GM12878 (cell line): ENCODE data around the gene ETS1. TPM values are rescaled to one million over a fixed set of nuclear protein-coding genes. Genes with fewer than 3 reads are reported as not detected.
A peak's percentile ranks its signal among the peaks of the same experiment; 100 is the strongest.

ENCODE experiments used
- ATAC-seq: fragments of 200-7000 bp; cut with Tn5 transposase; 3 replicates; pipeline ENCODE4 v1.9.1; 2020; ENCODE audit warnings: mild to moderate bottlenecking, moderate library complexity
- BruUV-seq: library from RNA; stranded (reverse); fragments of 400-500 nt; replicated peaks from 2 replicates; lab custom pipeline; 2021; lab: Mats Ljungman, UMichigan
- CTCF ChIA-PET: fragments of 300-600 bp; sonication (Branson Sonifier 250); formaldehyde crosslinking; extraction: SDS; loops from one replicate; lab custom pipeline; 2021; ENCODE audit warnings: inconsistent platforms; lab: Yijun Ruan, JAX
- POLR2A ChIA-PET: fragments of 350-600 bp; formaldehyde crosslinking; extraction: SDS; loops from one replicate; lab custom pipeline; 2021; ENCODE audit warnings: inconsistent platforms; lab: Charles Lee
- RAD21 ChIA-PET: fragments of 300-600 bp; sonication (Branson Sonifier 250); formaldehyde crosslinking; loops from one replicate; lab custom pipeline; 2023; ENCODE audit warnings: antibody characterized with exemption; ENCODE audit not compliant: unreplicated experiment; lab: Charles Lee
- SMC1A ChIA-PET: fragments of 300-600 bp; sonication (Branson Sonifier 250); formaldehyde crosslinking; loops from one replicate; lab custom pipeline; 2023; ENCODE audit not compliant: unreplicated experiment, uncharacterized antibody; lab: Charles Lee
- DNase-seq: peaks from one replicate; pipeline ENCODE4 v3.0.0-alpha.2; 2011; ENCODE audit warnings: low read depth, low spot score
- FAIRE-seq: peaks from 3 replicates; lab custom pipeline; 2011; peaks lifted over from hg19 to GRCh38; lab: Jason Lieb, UNC
- H2AFZ ChIP-seq: 2 replicates; pipeline ENCODE4 v1.6.0; 2011; ENCODE audit warnings: low read depth, low read length, control low read depth; ENCODE audit not compliant: control insufficient read depth
- H3K27ac ChIP-seq: 2 replicates; pipeline ENCODE4 v1.5.1; 2011; ENCODE audit warnings: control low read depth; ENCODE audit not compliant: control insufficient read depth, insufficient read depth
- H3K27me3 ChIP-seq, 2 experiments: replicated peaks in 1 of 2; 2 replicates each; pipeline versions ENCODE4 v1.6.0 to v1.6.1; 2011; ENCODE audit warnings: low read length in 1 of 2; ENCODE audit not compliant: control insufficient read depth in 2 of 2, insufficient read depth in 2 of 2
- H3K36me3 ChIP-seq, 2 experiments: 2 replicates each; pipeline ENCODE4 v1.5.1; 2011; ENCODE audit warnings: low read length in 1 of 2; ENCODE audit not compliant: control insufficient read depth in 2 of 2, insufficient read depth in 2 of 2
- H3K4me1 ChIP-seq: 2 replicates; pipeline ENCODE4 v1.6.1; 2011; ENCODE audit warnings: mild to moderate bottlenecking, low read length, moderate library complexity, mixed read lengths; ENCODE audit not compliant: control insufficient read depth, insufficient read depth
- H3K4me2 ChIP-seq: 2 replicates; pipeline ENCODE4 v1.6.0; 2011; ENCODE audit warnings: control low read depth; ENCODE audit not compliant: control insufficient read depth, insufficient read depth
- H3K4me3 ChIP-seq: fragments of 200-600 bp; sonication (generic); 2 replicates; pipeline ENCODE4 v1.5.1; 2016
- H3K79me2 ChIP-seq: 2 replicates; pipeline ENCODE4 v1.6.0; 2011; ENCODE audit warnings: low read length; ENCODE audit not compliant: control insufficient read depth, insufficient read depth
- H3K9ac ChIP-seq: 2 replicates; pipeline ENCODE4 v1.8.0; 2011; ENCODE audit warnings: low read length, control low read depth, mixed read lengths; ENCODE audit not compliant: control insufficient read depth, insufficient read depth
- H3K9me3 ChIP-seq: replicated peaks from 3 replicates; pipeline ENCODE4 v1.5.1; 2011; ENCODE audit warnings: mild to moderate bottlenecking, low read length; ENCODE audit not compliant: control insufficient read depth, insufficient read depth
- H4K20me1 ChIP-seq: 2 replicates; pipeline ENCODE4 v1.6.0; 2011; ENCODE audit not compliant: control insufficient read depth, insufficient read depth
- CHD1 ChIP-seq: IDR thresholded peaks from 2 replicates; pipeline ENCODE4 v1.6.1; 2012; ENCODE audit warnings: low read depth, low read length, improper control_type of control experiment
- CTCF ChIP-seq, 3 experiments: IDR thresholded peaks in 2 of 3; conservative IDR thresholded peaks in 1 of 3; 2 replicates each; pipeline ENCODE4 v1.5.1; 2011; ENCODE audit warnings: low read depth in 3 of 3, low read length in 3 of 3, mild to moderate bottlenecking in 3 of 3, control low read depth in 2 of 3, moderate library complexity in 2 of 3, inconsistent platforms in 1 of 3, mixed read lengths in 1 of 3; ENCODE audit not compliant: control insufficient read depth in 2 of 3, insufficient read depth in 1 of 3; ENCODE audit errors: extremely low read depth in 1 of 3
- EP300 ChIP-seq, 2 experiments: fragments of 150-350 bp in 1 of 2; IDR thresholded peaks; 2 replicates each; pipeline ENCODE4 v1.6.1; 2011 to 2012; ENCODE audit warnings: low read depth in 2 of 2, low read length in 2 of 2, borderline replicate concordance in 1 of 2, improper control_type of control experiment in 1 of 2, inconsistent platforms in 1 of 2; ENCODE audit not compliant: control insufficient read depth in 1 of 2
- HDGF ChIP-seq: fragments of 450-650 bp; IDR thresholded peaks from 2 replicates; pipeline ENCODE4 v1.6.1; 2016; ENCODE audit warnings: antibody characterized with exemption
- NR2F1 ChIP-seq: fragments of 450-650 bp; conservative IDR thresholded peaks from 2 replicates; pipeline ENCODE4 v1.6.1; 2017; ENCODE audit warnings: mild to moderate bottlenecking
- RAD21 ChIP-seq: IDR thresholded peaks from 2 replicates; pipeline ENCODE4 v1.6.1; 2011; ENCODE audit warnings: mild to moderate bottlenecking, low read depth, low read length, moderate library complexity; ENCODE audit not compliant: insufficient read depth
- SMC3 ChIP-seq: IDR thresholded peaks from 2 replicates; pipeline ENCODE4 v1.6.1; 2011; ENCODE audit warnings: low read length, improper control_type of control experiment, borderline replicate concordance
- TARDBP ChIP-seq: IDR thresholded peaks from 2 replicates; pipeline ENCODE4 v1.6.1; 2016; ENCODE audit warnings: borderline replicate concordance
- USF2 ChIP-seq: IDR thresholded peaks from 2 replicates; pipeline ENCODE4 v1.6.1; 2011; ENCODE audit warnings: low read depth, low read length, improper control_type of control experiment, borderline replicate concordance
- WGBS: methylation state at CpG from one replicate; pipeline ENCODE4 v1.1.6; 2016; ENCODE audit warnings: low lambda C conversion rate; ENCODE audit not compliant: insufficient replicate concordance, insufficient coverage; ENCODE audit errors: missing lambda C conversion rate; 5-methylcytosine and 5-hydroxymethylcytosine counted together
- in situ Hi-C: fragments of 300-500 bp; cut with MboI; formaldehyde crosslinking; loops from 9 replicates; pipeline ENCODE4 v1.14.3; 2018; ENCODE audit warnings: mixed read lengths
- intact Hi-C: fragments of 100-400 bp; cut with micrococcal nuclease; formaldehyde crosslinking; loops from one replicate; pipeline ENCODE4 v1.14.2; 2022; ENCODE audit not compliant: unreplicated experiment
- polyA plus RNA-seq, 11 experiments: library from polyadenylated mRNA; depleted of rRNA in 4 of 11; unstranded in 6 of 11; stranded (reverse) in 5 of 11; fragments of >200 nt; fragmentation: Nextera tagmentation in 4 of 11; fragmentation: Illumina TruSeq in 1 of 11; extraction: Ambion mirVana in 4 of 11; extraction: Trizol in 1 of 11; gene quantifications; 1 replicate in 1 of 11; 2 replicates in 10 of 11; pipeline versions ENCODE4 v1.2.1 to v1.2.3, GENCODE V29; 2011 to 2016; ENCODE audit warnings: inconsistent platforms in 2 of 11, missing spikeins in 2 of 11, low read depth in 1 of 11
- total RNA-seq, 4 experiments: library from RNA; depleted of rRNA in 3 of 4; stranded (reverse); fragments of >200 nt in 3 of 4; fragmentation: Illumina TruSeq in 1 of 4; extraction: Trizol in 1 of 4; gene quantifications; 2 replicates each; pipeline versions ENCODE4 v1.2.1 to v1.2.3, GENCODE V29; 2013 to 2021

The ETS1 gene
- total and polyA plus RNA-seq, 10 of the 15 experiments (the other 5 are each of a cell fraction or from before 2014, with no cell fraction given): 12.5 to 112 (median 55.5) TPM

GRCh38 chr11:128555606-128556005 lies 31.8 kb downstream of the ETS1 start (continued):
- TF ChIP-seq USF2: no peak
- no peak for TF ChIP-seq CHD1

DNA sequence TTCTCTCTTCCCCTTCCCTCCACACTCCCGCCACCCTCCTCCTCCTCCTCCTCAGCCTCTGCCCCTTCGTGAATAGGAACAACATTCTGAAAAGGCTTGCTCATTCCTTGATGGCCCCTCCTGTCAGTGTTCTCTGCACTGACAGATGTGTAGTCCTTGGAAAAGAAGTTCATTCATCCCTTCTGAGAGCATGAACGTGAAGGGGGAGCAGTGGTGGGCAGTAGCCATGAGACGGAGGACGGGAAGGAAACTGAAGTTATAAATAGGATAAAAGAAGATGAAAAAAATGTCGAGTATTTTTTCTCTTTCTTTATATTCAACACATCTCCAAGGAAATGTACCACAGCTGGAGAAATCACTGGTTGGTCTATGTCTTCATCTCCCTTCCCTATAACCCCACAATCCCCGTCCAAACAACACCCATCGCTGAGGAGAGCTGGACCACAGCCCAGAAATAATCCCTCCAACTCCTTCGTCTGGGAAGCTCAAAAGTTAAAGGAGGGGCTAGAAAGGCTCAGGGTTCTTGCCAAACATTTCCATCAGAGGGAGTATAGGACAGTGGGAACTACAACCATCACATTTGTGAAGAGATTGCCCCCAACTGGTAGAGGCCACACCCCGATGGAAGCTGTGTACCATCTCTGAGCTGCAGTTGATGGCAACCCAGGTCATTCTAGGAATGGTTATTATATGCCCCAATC lies 33.5 kb downstream of the ETS1 start:
- Histone ChIP-seq H3K9me3 (no peaks in the 10 kb centered on the region), H3K4me1 (peaks cover 47% of the 10 kb centered on the region), H3K79me2 (no peaks in the 10 kb centered on the region), H3K27ac (peak overlapping the region; percentile 100), H3K4me2 (peak overlapping the region; percentile 90), H3K27me3 (no peaks in the 10 kb centered on the region), H3K36me3 (no peaks in the 10 kb centered on the region), H3K4me3 (peak overlapping the region; percentile 69), H2AFZ (peak overlapping the region; percentile 73), H4K20me1 (no peaks in the 10 kb centered on the region), H3K9ac (peak overlapping the region; percentile 84)
- CTCF ChIA-PET: interaction anchor here (0.6 to 5.2 kb wide), 41 partner anchors 9 to 397 kb away, joined by 3 to 118 read pairs (median 5); no protein-coding TSS in a partner anchor
- no peak for TF ChIP-seq TARDBP
- TF ChIP-seq HDGF: 0 out of 2 replicates have a peak, but pooled peaks have one; percentile 6
- TF ChIP-seq EP300 (IDR thresholded peaks at IDR 0.05; ENCODE audit: borderline replicate concordance in 1 of 2, control insufficient read depth in 1 of 2, low read depth in 2 of 2, low read length in 2 of 2): 0 out of 4 replicates have a peak, but pooled peaks of 1 of the 2 experiments have one; percentile 17
- TF ChIP-seq RAD21: peak; percentile 50
- peak; percentile 27; the same call in 1 of the 2 replicates for TF ChIP-seq SMC3
- TF ChIP-seq CTCF (IDR thresholded peaks at IDR 0.05 in 2 of 3, conservative IDR thresholded peaks at IDR 0.05 in 1 of 3; ENCODE audit: control insufficient read depth in 2 of 3, extremely low read depth in 1 of 3, insufficient read depth in 1 of 3, low read depth in 3 of 3, low read length in 3 of 3): peak; percentile 25 to 54 (median 45); a peak in 5 of 6 replicates
- no peak for TF ChIP-seq NR2F1
- in situ Hi-C loops: loop anchor here (5.0 kb wide), 1 partner anchor 82 kb away; no protein-coding TSS in a partner anchor
- ATAC-seq (no peak), FAIRE-seq (no peak), DNase-seq (no peak)
- SMC1A ChIA-PET: interaction anchor here (0.7 to 5.0 kb wide), 50 partner anchors 10 to 396 kb away, joined by 3 to 186 read pairs (median 6); no protein-coding TSS in a partner anchor
- intact Hi-C loops: loop anchor here (1.0 to 2.0 kb wide), 6 partner anchors 81 to 277 kb away; no protein-coding TSS in a partner anchor
- RAD21 ChIA-PET: interaction anchor here (0.5 to 4.6 kb wide), 35 partner anchors 19 to 386 kb away, joined by 3 to 112 read pairs (median 5); no protein-coding TSS in a partner anchor
- 23% methylated on average over 8 of the region's 10 CpGs for WGBS
- TSS peak; percentile 92 for BruUV-seq
- POLR2A ChIA-PET: interaction anchor here (0.5 to 3.5 kb wide), 8 partner anchors 13 to 265 kb away, joined by 3 to 41 read pairs (median 10); no protein-coding TSS in a partner anchor
